OCI-LY3 (cell line): ENCODE measurements around the gene EXOC7.

Experiments used
- CTCF ChIP-seq: fragments of 200-600, 300-600 bp; sonication (generic); IDR thresholded peaks from 2 replicates; pipeline ENCODE4 v1.5.1; 2014; ENCODE audit warnings: antibody characterized with exemption, low read length, low read depth
- EZH2phosphoT487 ChIP-seq: fragments of 200-600 bp; shearing (Covaris generic); IDR thresholded peaks from 2 replicates; pipeline ENCODE4 v1.6.1; 2018; ENCODE audit warnings: antibody characterized with exemption, mixed run types, low read depth

DNA sequence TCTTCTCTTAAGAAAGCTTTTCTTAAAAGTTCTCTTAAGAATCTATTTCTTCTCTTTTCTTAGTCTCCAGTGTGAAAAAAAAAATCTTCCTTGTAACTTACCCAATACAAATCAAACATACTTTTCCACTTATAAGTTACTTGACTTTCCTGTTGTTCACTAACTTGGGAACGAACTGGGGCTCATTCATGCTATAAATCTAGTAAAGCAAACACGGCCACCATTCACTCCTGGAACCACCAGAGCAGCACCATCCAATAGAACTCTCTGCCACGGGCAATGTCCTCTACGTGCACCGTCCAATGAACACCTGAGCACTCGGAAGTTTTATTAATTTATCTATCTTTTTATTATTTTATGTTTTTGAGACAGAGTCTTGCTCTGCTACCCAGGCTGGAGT lies 52.0 kb downstream of the EXOC7 start:
- TF ChIP-seq CTCF (no peak), EZH2phosphoT487 (no peak)
